GM21717 (cell line): ENCODE measurements around the gene ALOX5AP.
"Not testable (repeated sequence)": the region's sequence is repeated elsewhere in the genome, so short reads cannot be mapped to it uniquely, and the experiment has no call there.

Source experiments
- ATAC-seq: cut with Tn5 transposase; IDR thresholded peaks from one replicate; pipeline ENCODE4 v1.9.1; 2021; ENCODE audit warnings: mild to moderate bottlenecking, moderate library complexity; ENCODE audit not compliant: unreplicated experiment

The ALOX5AP gene

GRCh38 chr13:30737511-30738337, 2.4 kb downstream of the ALOX5AP start:
- ATAC-seq, result no peak

GRCh38 chr13:30738526-30739236, 3.3 kb downstream of the ALOX5AP start:
- ATAC-seq, result no peak

- no peak for ATAC-seq
Observed at GRCh38 chr13:30739237-30739528, 3.8 kb downstream of the ALOX5AP start.

GRCh38 chr13:30739761-30740642, 4.7 kb downstream of the ALOX5AP start:
- ATAC-seq, result peak; percentile 42

GRCh38 chr13:30742901-30743300, 7.6 kb downstream of the ALOX5AP start:
- no peak for ATAC-seq

GRCh38 chr13:30743319-30744055, 8.1 kb downstream of the ALOX5AP start:
- no peak for ATAC-seq

- ATAC-seq, result peak; percentile 87
Observed at GRCh38 chr13:30744056-30744680, 8.8 kb downstream of the ALOX5AP start.

- ATAC-seq, result peak; percentile 3
Observed at GRCh38 chr13:30744681-30745077, 9.3 kb downstream of the ALOX5AP start.

- ATAC-seq, result no peak
Observed at GRCh38 chr13:30745906-30746686, 10.8 kb downstream of the ALOX5AP start.

- no peak for ATAC-seq
Observed at GRCh38 chr13:30746791-30747190, 11.4 kb downstream of the ALOX5AP start.

GRCh38 chr13:30747845-30748244, 12.5 kb downstream of the ALOX5AP start:
- ATAC-seq, result not testable (repeated sequence)

GRCh38 chr13:30748717-30749116, 13.4 kb downstream of the ALOX5AP start:
- ATAC-seq, result no peak

GRCh38 chr13:30750036-30750435, 14.7 kb downstream of the ALOX5AP start:
- ATAC-seq, result no peak

GRCh38 chr13:30751183-30751933, 16.0 kb downstream of the ALOX5AP start:
- no peak for ATAC-seq

- ATAC-seq, result no peak
Observed at GRCh38 chr13:30752201-30752797, 17.0 kb downstream of the ALOX5AP start.

GRCh38 chr13:30753030-30753616, 17.8 kb downstream of the ALOX5AP start:
- ATAC-seq, result no peak

- ATAC-seq, result no peak
Observed at GRCh38 chr13:30755678-30756077, 20.3 kb downstream of the ALOX5AP start.
